H1 (cell line): ENCODE data around the gene GPR39. TPM values are rescaled to one million over a fixed set of nuclear protein-coding genes. Genes with fewer than 3 reads are reported as not detected.

Experiments used
- CTCF ChIA-PET: fragments of 300-600 bp; sonication (Branson Sonifier 250); formaldehyde crosslinking; loops from one replicate; lab custom pipeline; 2021; ENCODE audit not compliant: partially characterized antibody; lab: Charles Lee
- POLR2A ChIA-PET: fragments of 300-600 bp; sonication (Branson Sonifier 250); formaldehyde crosslinking; loops from one replicate; lab custom pipeline; 2021; ENCODE audit warnings: inconsistent platforms; ENCODE audit not compliant: partially characterized antibody; lab: Charles Lee
- DNase-seq, 2 experiments: peaks; one replicate each; pipeline versions ENCODE4 v3.0.0 to v3.0.0-alpha.2; 2010 to 2022; ENCODE audit warnings: low spot score in 2 of 2, low read depth in 1 of 2, mixed read lengths in 1 of 2
- FAIRE-seq: peaks from 2 replicates; lab custom pipeline; 2011; peaks lifted over from hg19 to GRCh38; lab: Jason Lieb, UNC
- H2AFZ ChIP-seq: 2 replicates; pipeline ENCODE4 v1.8.1; 2012; ENCODE audit warnings: low read length, inconsistent platforms
- H2AK5ac ChIP-seq: 2 replicates; pipeline ENCODE4 v1.6.1; 2013; ENCODE audit warnings: low read depth, low read length
- H2BK120ac ChIP-seq: replicated peaks from 2 replicates; pipeline ENCODE3; 2013; ENCODE audit warnings: low read depth, low read length, inconsistent platforms
- H2BK12ac ChIP-seq: 2 replicates; pipeline ENCODE4 v1.6.1; 2013; ENCODE audit warnings: low read depth, low read length
- H2BK15ac ChIP-seq: 2 replicates; pipeline ENCODE4 v1.6.1; 2013; ENCODE audit warnings: low read length
- H2BK20ac ChIP-seq: 2 replicates; pipeline ENCODE4 v1.6.1; 2013; ENCODE audit warnings: low read length
- H2BK5ac ChIP-seq: 2 replicates; pipeline ENCODE4 v1.6.1; 2013; ENCODE audit warnings: low read depth, low read length
- H3K14ac ChIP-seq: 2 replicates; pipeline ENCODE4 v1.6.1; 2013; ENCODE audit warnings: inconsistent platforms; ENCODE audit not compliant: insufficient read length
- H3K18ac ChIP-seq: 2 replicates; pipeline ENCODE4 v1.6.1; 2013; ENCODE audit warnings: low read length; ENCODE audit errors: extremely low read depth
- H3K23ac ChIP-seq: 2 replicates; pipeline ENCODE4 v1.6.1; 2013; ENCODE audit warnings: inconsistent platforms; ENCODE audit not compliant: insufficient read length
- H3K23me2 ChIP-seq: 2 replicates; pipeline ENCODE4 v1.6.1; 2013; ENCODE audit warnings: low read depth, low read length
- H3K27ac ChIP-seq: 2 replicates; pipeline ENCODE4 v1.6.1; 2011; ENCODE audit warnings: low read depth, low read length, inconsistent platforms
- H3K27me3 ChIP-seq, 4 experiments: replicated peaks in 1 of 4; 1 replicate in 1 of 4; 2 replicates in 3 of 4; pipeline versions ENCODE4 v1.6.1 to v1.8.1; 2011 to 2013; ENCODE audit warnings: low read length in 3 of 4, mild to moderate bottlenecking in 3 of 4, inconsistent platforms in 2 of 4, mixed read lengths in 2 of 4, moderate library complexity in 1 of 4; ENCODE audit not compliant: control insufficient read depth in 3 of 4, insufficient read depth in 3 of 4; ENCODE audit errors: extremely low read depth in 1 of 4
- H3K36me3 ChIP-seq, 4 experiments: 2 replicates each; pipeline versions ENCODE4 v1.6.1 to v1.8.1; 2011 to 2013; ENCODE audit warnings: mild to moderate bottlenecking in 4 of 4, low read length in 3 of 4, moderate library complexity in 2 of 4, control low read depth in 1 of 4, inconsistent platforms in 1 of 4; ENCODE audit not compliant: insufficient read depth in 4 of 4, control insufficient read depth in 2 of 4
- H3K4ac ChIP-seq: replicated peaks from 2 replicates; pipeline ENCODE3; 2013; ENCODE audit warnings: low read length, low read depth, mixed read lengths, inconsistent platforms; ENCODE audit not compliant: insufficient read length
- H3K4me1 ChIP-seq, 4 experiments: replicated peaks in 1 of 4; 1 replicate in 1 of 4; 2 replicates in 3 of 4; pipeline versions ENCODE4 v1.6.1 to v1.8.1; 2011 to 2013; ENCODE audit warnings: low read length in 3 of 4, inconsistent platforms in 2 of 4, mixed read lengths in 1 of 4; ENCODE audit not compliant: insufficient read depth in 4 of 4, control insufficient read depth in 3 of 4
- H3K4me2 ChIP-seq, 2 experiments: 2 replicates each; pipeline versions ENCODE4 v1.6.1 to v1.8.1; 2011 to 2013; ENCODE audit warnings: low read depth in 2 of 2, low read length in 2 of 2, control low read depth in 1 of 2, inconsistent platforms in 1 of 2, mild to moderate bottlenecking in 1 of 2; ENCODE audit not compliant: insufficient read depth in 1 of 2
- H3K4me3 ChIP-seq, 4 experiments: fragments of 200-600, 300-600 bp in 1 of 4; sonication (generic), shearing (Covaris generic), sonication (Bioruptor Twin) in 1 of 4; 2 replicates each; pipeline versions ENCODE4 v1.5.1 to v1.8.1; 2011 to 2016; ENCODE audit warnings: low read length in 4 of 4, low read depth in 3 of 4, control low read depth in 2 of 4, inconsistent platforms in 2 of 4, mild to moderate bottlenecking in 2 of 4, mixed read lengths in 1 of 4, moderate library complexity in 1 of 4; ENCODE audit not compliant: insufficient read depth in 2 of 4; ENCODE audit errors: extremely low read depth in 1 of 4
- H3K56ac ChIP-seq: replicated peaks from 2 replicates; pipeline ENCODE3; 2013; ENCODE audit warnings: low read depth, mild to moderate bottlenecking, mixed read lengths, low read length, inconsistent platforms; ENCODE audit not compliant: insufficient read length
- H3K79me1 ChIP-seq: 2 replicates; pipeline ENCODE4 v1.6.1; 2013; ENCODE audit warnings: low read depth, low read length, control low read depth
- H3K79me2 ChIP-seq, 2 experiments: 2 replicates each; pipeline versions ENCODE4 v1.6.1 to v1.8.1; 2012 to 2013; ENCODE audit warnings: low read length in 2 of 2, mild to moderate bottlenecking in 2 of 2, inconsistent platforms in 1 of 2; ENCODE audit not compliant: insufficient read depth in 2 of 2, control insufficient read depth in 1 of 2
- H3K9ac ChIP-seq, 4 experiments: replicated peaks in 1 of 4; 1 replicate in 1 of 4; 2 replicates in 3 of 4; pipeline versions ENCODE4 v1.6.1 to v1.8.1; 2011 to 2013; ENCODE audit warnings: low read depth in 3 of 4, low read length in 3 of 4, control low read depth in 2 of 4, mild to moderate bottlenecking in 2 of 4, moderate library complexity in 2 of 4, inconsistent platforms in 1 of 4; ENCODE audit errors: extremely low read depth in 1 of 4
- H3K9me3 ChIP-seq, 2 experiments: 2 replicates each; pipeline versions ENCODE4 v1.6.1 to v1.8.1; 2012 to 2013; ENCODE audit warnings: mild to moderate bottlenecking in 2 of 2, moderate library complexity in 2 of 2, control low read depth in 1 of 2, inconsistent platforms in 1 of 2, low read depth in 1 of 2, low read length in 1 of 2, mixed read lengths in 1 of 2; ENCODE audit not compliant: insufficient read depth in 2 of 2
- H4K20me1 ChIP-seq, 2 experiments: replicated peaks in 1 of 2; 2 replicates each; pipeline versions ENCODE3 to v1.8.1; 2011 to 2013; ENCODE audit warnings: inconsistent platforms in 2 of 2, low read length in 2 of 2, mild to moderate bottlenecking in 1 of 2; ENCODE audit not compliant: insufficient read depth in 2 of 2, control insufficient read depth in 1 of 2
- H4K5ac ChIP-seq: 2 replicates; pipeline ENCODE4 v1.6.1; 2013; ENCODE audit warnings: low read length, low read depth, mixed read lengths, inconsistent platforms; ENCODE audit not compliant: insufficient read length
- H4K8ac ChIP-seq: 2 replicates; pipeline ENCODE4 v1.8.0; 2013; ENCODE audit warnings: mild to moderate bottlenecking, moderate library complexity, low read length, inconsistent platforms; ENCODE audit not compliant: insufficient read depth; ENCODE audit errors: extremely low read depth
- H4K91ac ChIP-seq: replicated peaks from 2 replicates; pipeline ENCODE3; 2013; ENCODE audit warnings: low read length, mixed read lengths, inconsistent platforms; ENCODE audit not compliant: insufficient read length
- FOSL1 ChIP-seq: IDR thresholded peaks from 2 replicates; pipeline ENCODE4 v1.6.1; 2011; ENCODE audit warnings: mild to moderate bottlenecking, low read depth, low read length, moderate library complexity; ENCODE audit not compliant: insufficient read depth
- POLR2A ChIP-seq, 2 experiments: IDR thresholded peaks; 1 replicate in 1 of 2; 2 replicates in 1 of 2; pipeline ENCODE4 v1.6.1; 2011; ENCODE audit warnings: low read depth in 2 of 2, low read length in 2 of 2, mild to moderate bottlenecking in 2 of 2; ENCODE audit errors: control extremely low read depth in 1 of 2
- SRF ChIP-seq: IDR thresholded peaks from 2 replicates; pipeline ENCODE4 v1.6.1; 2011; ENCODE audit warnings: mild to moderate bottlenecking, low read depth, low read length, moderate library complexity
- SUZ12 ChIP-seq: fragments of 200-600 bp; sonication (generic); IDR thresholded peaks from 2 replicates; pipeline ENCODE4 v1.6.1; 2012; ENCODE audit warnings: mild to moderate bottlenecking, inconsistent platforms, low read length, moderate library complexity, mixed read lengths
- WGBS, 2 experiments: shearing (Covaris generic) in 1 of 2; methylation state at CpG; one replicate each; pipeline versions ENCODE4 v1.1.6 to v1.1.7; 2013 to 2015; ENCODE audit warnings: low lambda C conversion rate in 2 of 2, mixed read lengths in 2 of 2, inconsistent platforms in 1 of 2, low coverage in 1 of 2, missing lambda C conversion rate in 1 of 2; ENCODE audit not compliant: insufficient replicate concordance in 2 of 2, insufficient coverage in 1 of 2, insufficient read length in 1 of 2; ENCODE audit errors: extremely low coverage in 1 of 2, missing lambda C conversion rate in 1 of 2; 5-methylcytosine and 5-hydroxymethylcytosine counted together
- polyA plus RNA-seq, 7 experiments: library from polyadenylated mRNA; depleted of rRNA in 3 of 7; stranded (reverse) in 5 of 7; unstranded in 2 of 7; fragments of >200 nt in 5 of 7; fragments of 200-250 nt in 2 of 7; gene quantifications; 1 replicate in 5 of 7; 2 replicates in 1 of 7; 4 replicates in 1 of 7; pipeline versions ENCODE4 v1.2.1 to v1.2.3, GENCODE V29; 2011 to 2013; ENCODE audit warnings: missing spikeins in 2 of 7, mixed read lengths in 2 of 7
- total RNA-seq: library from RNA; stranded (reverse); fragmentation: NEBNext Ultra II Directional; extraction: Animal tissue kit (Norgen Biotek cat#: 25700); gene quantifications from 2 replicates; pipeline ENCODE4 v1.2.1, GENCODE V29; 2021

Gene GPR39
- total and polyA plus RNA-seq, 2 of the 8 experiments (the other 6 are each of a cell fraction or from before 2014, with no cell fraction given): 0.63 to 2.7 TPM

- FAIRE-seq: no peak
- Histone ChIP-seq H2AFZ (no peak overlapping the region), H4K20me1 (no peaks in the 10 kb centered on the region), H3K23ac (no peak overlapping the region), H2BK15ac (no peak overlapping the region), H3K4me1 (peaks cover 0 to 5% (median 0%) of the 10 kb centered on the region in 4 experiments; a peak in 1 of 7 replicates), H4K91ac (no peak overlapping the region), H2AK5ac (no peak overlapping the region), H3K4me3 (no peak overlapping the region), H2BK20ac (no peak overlapping the region), H3K9me3 (no peaks in the 10 kb centered on the region), H3K27ac (no peak overlapping the region), H3K9ac (no peak overlapping the region), H3K79me2 (no peaks in the 10 kb centered on the region), H4K5ac (no peak overlapping the region), H3K27me3 (no peaks in the 10 kb centered on the region), H3K36me3 (no peaks in the 10 kb centered on the region; a peak in 1 of 8 replicates), H3K18ac (no peak overlapping the region), H3K4me2 (no peak overlapping the region), H3K4ac (no peak overlapping the region), H2BK5ac (no peak overlapping the region), H3K79me1 (no peaks in the 10 kb centered on the region), H4K8ac (no peak overlapping the region), H2BK12ac (no peak overlapping the region), H3K14ac (no peak overlapping the region), H2BK120ac (no peak overlapping the region), H3K23me2 (no peaks in the 10 kb centered on the region), H3K56ac (no peak overlapping the region)
- POLR2A ChIA-PET: interaction anchor here (0.6 kb wide), 1 partner anchor 95 kb away, joined by 4 read pairs; no protein-coding TSS in a partner anchor
- CTCF ChIA-PET: no interaction called here
- DNase-seq: no peak
- 64% methylated on average over 2 of the region's 2 CpGs; no CpG with 5 or more reads in 1 of the 2 experiments for WGBS, 2 experiments
- no peak for TF ChIP-seq POLR2A (IDR thresholded peaks at IDR 0.05; ENCODE audit: control extremely low read depth in 1 of 2, low read depth in 2 of 2, low read length in 2 of 2)
- TF ChIP-seq SUZ12: no peak
- TF ChIP-seq SRF: no peak
- no peak for TF ChIP-seq FOSL1
These were observed 8.8 kb upstream of the GPR39 start for GRCh38 chr2:132407784-132408183.
